Left hindlimb (tissue), 1 donor: Measurements from ENCODE around the gene SUMO4.

Experiments used
- DNase-seq: peaks from one replicate; pipeline ENCODE4 v3.0.0-alpha.2; 2018

SUMO4 gene

GRCh38 chr6:149392093-149392492 is 8.0 kb upstream of the SUMO4 start:
- no peak for DNase-seq

GRCh38 chr6:149392535-149392934 is 7.5 kb upstream of the SUMO4 start:
- no peak for DNase-seq

GRCh38 chr6:149393002-149393679 is 6.9 kb upstream of the SUMO4 start:
- DNase-seq = no peak

- no peak for DNase-seq
These were observed 4.9 kb upstream of the SUMO4 start for GRCh38 chr6:149395185-149395584.

GRCh38 chr6:149397384-149397783 is 2.7 kb upstream of the SUMO4 start:
- no peak for DNase-seq

- no peak for DNase-seq
These were observed 3.5 kb downstream of the SUMO4 start for GRCh38 chr6:149403534-149403933.

- no peak for DNase-seq
These were observed 6.0 kb downstream of the SUMO4 start for GRCh38 chr6:149405823-149406765.

GRCh38 chr6:149409617-149410016 is 9.6 kb downstream of the SUMO4 start:
- no peak for DNase-seq

- no peak for DNase-seq
These were observed 10.5 kb downstream of the SUMO4 start for GRCh38 chr6:149410557-149410956.

- DNase-seq = no peak
These were observed 13.9 kb downstream of the SUMO4 start for GRCh38 chr6:149414009-149414408.

- DNase-seq = no peak
These were observed 14.8 kb downstream of the SUMO4 start for GRCh38 chr6:149414821-149415220.

GRCh38 chr6:149419696-149420404 is 19.8 kb downstream of the SUMO4 start:
- no peak for DNase-seq

- no peak for DNase-seq
These were observed 21.1 kb downstream of the SUMO4 start for GRCh38 chr6:149421132-149421531.

- DNase-seq = no peak
These were observed 22.5 kb downstream of the SUMO4 start for GRCh38 chr6:149422581-149422980.

GRCh38 chr6:149423964-149424440 is 23.9 kb downstream of the SUMO4 start:
- no peak for DNase-seq

- no peak for DNase-seq
These were observed 25.2 kb downstream of the SUMO4 start for GRCh38 chr6:149425224-149425623.

- no peak for DNase-seq
These were observed 25.7 kb downstream of the SUMO4 start for GRCh38 chr6:149425754-149426153.

- DNase-seq = no peak
These were observed 28.5 kb downstream of the SUMO4 start for GRCh38 chr6:149428606-149429005.

- no peak for DNase-seq
These were observed 29.6 kb downstream of the SUMO4 start for GRCh38 chr6:149429427-149430360.

GRCh38 chr6:149431905-149432775 is 32.1 kb downstream of the SUMO4 start:
- peak; percentile 83 for DNase-seq

- DNase-seq = no peak
These were observed 33.3 kb downstream of the SUMO4 start for GRCh38 chr6:149433405-149433804.
